GM18505 (cell line): Measurements from ENCODE around the gene SEMA3B.
"Not testable (repeated sequence)": the region's sequence is repeated elsewhere in the genome, so short reads cannot be mapped to it uniquely, and the experiment has no call there.

Source experiments
- ATAC-seq: cut with Tn5 transposase; IDR thresholded peaks from one replicate; pipeline ENCODE4 v1.9.1; 2021; ENCODE audit not compliant: unreplicated experiment
- POLR2A ChIP-seq: IDR thresholded peaks from 4 replicates; pipeline ENCODE4 v1.6.1; 2011; ENCODE audit warnings: borderline replicate concordance; ENCODE audit not compliant: insufficient read depth, insufficient read length; ENCODE audit errors: extremely low read depth

SEMA3B gene

DNA sequence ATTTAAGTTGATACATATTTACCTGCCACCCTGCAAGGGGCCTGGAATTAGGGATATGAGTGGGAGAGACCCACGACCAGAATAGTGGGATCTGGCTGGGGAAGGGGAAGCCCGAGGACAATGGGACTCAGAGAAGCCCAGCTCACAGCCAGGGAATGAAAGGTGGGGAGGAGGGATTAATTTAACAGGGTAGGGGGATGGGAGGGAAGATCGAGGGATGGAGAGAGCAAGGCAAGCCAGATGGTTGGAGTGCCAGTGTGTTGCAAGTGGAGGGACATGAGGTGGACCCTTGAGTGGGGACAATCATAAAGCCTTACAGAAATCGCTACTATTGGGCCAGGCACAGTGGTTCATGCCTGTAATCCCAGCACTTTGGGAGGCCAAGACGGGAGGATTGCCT, 37.4 kb upstream of the SEMA3B start:
- no peak for ATAC-seq
- no peak for TF ChIP-seq POLR2A

DNA sequence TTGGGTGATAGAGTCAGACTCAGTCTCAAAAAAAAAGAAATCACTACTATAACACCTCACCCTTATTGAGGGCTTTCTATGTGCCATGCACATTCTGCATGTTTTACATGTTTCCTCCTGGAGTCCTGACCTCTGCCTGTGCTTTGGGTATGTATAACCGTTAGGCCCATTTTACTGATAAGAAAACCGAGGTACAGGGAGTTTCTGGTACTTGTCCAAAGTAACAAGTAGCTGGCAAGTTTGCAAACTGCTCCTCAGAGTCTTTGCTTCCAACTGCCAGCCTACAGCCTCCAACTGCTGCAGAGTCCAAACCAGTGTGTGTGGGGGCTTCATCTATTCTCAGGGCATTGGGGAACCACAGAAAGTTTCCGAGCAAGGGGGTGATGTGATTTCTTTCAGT, 36.6 kb upstream of the SEMA3B start:
- no peak for ATAC-seq
- no peak for TF ChIP-seq POLR2A

DNA sequence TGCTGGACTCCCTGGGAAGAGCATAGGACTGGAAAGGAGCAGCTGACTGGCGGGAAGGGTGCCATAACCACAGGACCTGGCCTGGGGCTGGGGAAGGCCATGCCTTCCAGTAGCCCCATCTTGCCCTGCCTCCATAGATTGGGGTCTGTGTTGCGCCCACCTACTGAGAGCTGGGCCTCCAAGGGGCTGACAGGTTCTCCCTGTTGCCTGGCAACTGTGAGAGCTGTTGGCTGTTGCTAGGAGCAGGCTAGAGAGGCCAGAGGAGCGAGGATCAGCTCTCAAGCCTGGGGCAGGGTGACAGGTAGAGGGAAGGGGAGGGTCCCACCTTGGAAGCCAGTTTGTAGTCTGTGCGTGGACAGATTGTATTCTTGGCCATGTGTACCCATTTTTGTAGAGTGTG, 35.8 kb upstream of the SEMA3B start:
- no peak for TF ChIP-seq POLR2A
- ATAC-seq, result no peak

DNA sequence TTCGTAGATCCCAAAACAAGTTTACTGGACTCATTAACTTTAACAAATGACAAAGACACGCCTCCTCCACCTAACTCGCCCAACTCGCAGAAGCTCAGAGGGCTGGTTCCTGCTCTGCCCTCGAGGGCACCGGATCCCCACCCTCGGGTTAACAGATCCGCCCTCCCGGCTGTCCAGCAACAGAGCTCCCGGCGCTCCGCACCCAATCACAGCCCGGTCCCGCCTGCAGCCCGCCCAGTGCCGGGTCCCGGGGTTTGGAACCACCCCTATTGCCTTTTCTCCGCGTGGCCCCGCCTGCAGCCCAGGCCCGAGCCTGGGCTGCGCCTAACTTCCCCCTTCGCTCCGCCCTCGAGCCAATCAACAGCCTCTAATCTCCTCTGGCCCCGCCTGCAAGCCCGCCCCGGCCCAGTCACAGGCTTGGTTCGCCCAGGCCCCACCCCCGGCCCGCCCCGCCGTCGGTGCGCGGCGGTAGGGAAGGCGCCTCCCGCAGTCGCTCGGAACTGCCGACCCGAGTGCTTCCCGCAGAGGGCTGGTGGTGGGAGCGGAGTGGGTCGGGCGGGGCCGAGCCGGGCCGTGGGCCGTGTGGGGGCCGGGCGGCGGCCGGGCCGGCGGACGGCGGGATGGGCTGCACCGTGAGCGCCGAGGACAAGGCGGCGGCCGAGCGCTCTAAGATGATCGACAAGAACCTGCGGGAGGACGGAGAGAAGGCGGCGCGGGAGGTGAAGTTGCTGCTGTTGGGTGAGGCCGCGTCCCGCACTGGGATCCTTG, 33.0 kb upstream of the SEMA3B start, which contains the start of gene GNAI2:
Gene GNAI2, plus strand, starts transcription at position 489 of the 768 bp plus-strand sequence. Its CDS starts 132 bp downstream, at position 621.
- TF ChIP-seq POLR2A, result peak; percentile 97
- ATAC-seq, result peak; percentile 91

DNA sequence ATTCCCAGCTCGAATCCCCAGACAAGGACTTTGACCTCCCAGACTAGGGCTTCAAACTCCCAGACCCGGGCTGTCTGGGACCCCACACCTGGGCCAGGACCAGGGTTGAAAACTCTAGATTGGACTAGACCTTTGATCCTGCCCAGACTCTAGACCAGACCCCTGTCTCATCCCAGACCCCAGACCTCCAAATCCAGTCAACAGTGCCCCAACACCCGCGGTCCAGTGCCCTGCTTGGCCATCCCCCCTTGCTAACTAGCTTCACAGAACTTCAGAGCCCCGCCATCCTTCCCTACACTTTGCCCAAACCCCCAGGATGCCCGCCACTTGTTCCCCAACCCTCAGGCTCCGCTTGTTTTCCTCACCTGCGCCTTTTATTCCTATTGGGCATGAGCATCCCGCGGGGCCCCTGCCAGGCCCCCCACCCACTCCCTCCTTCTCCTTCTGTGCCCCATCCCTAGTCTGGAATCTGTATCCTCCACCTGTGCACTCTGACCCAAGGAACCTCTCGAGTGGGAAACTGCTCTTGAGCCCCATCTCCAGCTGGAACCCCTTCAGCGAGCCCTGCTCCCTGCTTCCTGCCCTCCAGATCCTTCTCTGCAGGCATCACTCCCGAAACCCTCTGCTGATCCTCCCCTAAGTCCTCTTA, 32.3 kb upstream of the SEMA3B start:
- no peak for TF ChIP-seq POLR2A
- ATAC-seq, result no peak

DNA sequence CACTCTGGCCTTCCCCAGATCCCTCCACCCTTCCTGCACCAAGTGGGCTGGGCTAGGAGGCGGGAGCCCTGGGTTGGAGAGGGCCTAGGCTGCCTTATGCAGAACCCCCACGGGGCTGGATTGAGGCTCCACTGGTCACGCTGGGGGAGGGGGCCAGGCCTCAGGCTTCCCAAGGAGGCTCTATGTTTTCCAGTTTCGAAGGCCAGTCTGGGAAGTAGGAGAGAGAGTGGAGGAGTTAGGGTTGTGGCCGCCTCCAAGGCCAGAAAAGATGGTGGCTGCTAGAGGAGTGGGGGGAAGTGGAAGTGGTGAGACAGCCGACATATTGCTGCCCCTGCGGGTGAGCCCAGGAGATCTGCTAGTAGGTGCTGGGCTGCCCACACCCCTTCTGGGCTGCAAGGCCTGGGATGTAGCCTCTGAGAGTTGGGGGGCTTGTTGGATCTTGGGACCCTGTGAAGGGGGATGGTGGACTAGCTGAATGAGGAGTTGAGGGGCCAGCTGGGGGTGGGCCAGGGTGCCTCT, 31.8 kb upstream of the SEMA3B start:
- no peak for TF ChIP-seq POLR2A
- no peak for ATAC-seq

DNA sequence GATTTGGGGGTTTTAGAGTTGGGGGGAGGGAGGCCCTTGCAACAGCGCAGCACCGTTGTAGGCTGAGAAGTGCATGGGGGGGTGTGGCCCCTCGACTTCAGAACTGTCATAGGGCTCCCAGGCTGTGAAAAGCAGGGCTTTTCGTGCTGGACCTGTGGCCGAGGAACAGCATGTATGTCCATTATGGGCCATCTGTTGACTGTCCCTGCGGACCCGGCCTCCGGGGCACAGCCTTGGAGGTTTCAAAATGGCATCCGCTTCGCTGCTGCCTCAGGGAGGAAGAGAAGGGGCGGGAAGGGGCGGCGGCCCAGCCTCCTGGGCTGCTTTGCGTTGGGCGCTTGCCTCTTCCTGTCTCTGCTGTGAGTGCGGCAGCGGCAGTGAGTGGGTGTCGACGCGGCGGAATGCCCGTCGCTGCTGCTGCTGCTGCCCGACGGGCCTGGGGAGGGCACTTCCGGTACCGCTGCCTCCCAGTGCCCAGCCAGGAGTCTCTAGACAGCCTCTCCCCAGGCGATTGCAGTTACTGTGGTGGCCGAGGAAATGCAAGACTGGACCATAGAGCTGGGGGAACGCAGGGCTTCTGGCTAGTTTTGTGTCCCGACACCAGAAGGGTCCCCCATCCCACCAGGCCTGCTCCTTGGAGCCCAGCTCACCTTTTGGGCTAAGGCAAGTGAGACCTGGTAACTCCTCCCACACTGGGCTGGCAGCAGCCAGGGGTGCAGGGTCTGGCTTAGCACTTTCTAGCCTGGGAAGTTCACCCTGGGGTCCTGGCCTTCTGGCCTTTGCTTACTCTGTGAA, 31.0 kb upstream of the SEMA3B start:
- ATAC-seq, result no peak

DNA sequence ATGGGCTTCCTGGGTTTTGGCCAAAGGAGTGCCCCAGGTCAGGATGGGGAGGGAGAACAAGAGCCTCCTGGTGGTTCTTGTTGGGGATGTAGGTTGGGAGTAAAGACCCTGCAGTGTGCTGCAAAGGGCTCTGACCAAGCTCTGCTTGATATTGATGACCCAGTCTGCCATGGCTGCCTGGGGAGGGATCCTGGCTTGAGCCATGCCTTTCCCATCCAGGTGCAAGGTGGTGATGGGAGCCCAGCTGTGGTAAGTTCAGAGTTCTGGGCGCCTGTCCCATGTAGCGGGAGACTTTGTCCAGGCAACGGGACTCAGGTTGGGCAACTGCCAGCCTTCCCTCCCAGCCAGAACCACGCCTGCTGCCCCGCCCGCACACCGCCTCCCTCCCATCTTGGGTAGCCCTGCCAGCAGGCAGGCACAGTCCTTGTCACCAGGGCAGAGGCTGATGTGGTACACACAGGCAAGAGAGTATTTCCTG, 30.4 kb upstream of the SEMA3B start:
- TF ChIP-seq POLR2A, result no peak
- no peak for ATAC-seq

More for the DNA sequence above, 31.0 kb upstream of the SEMA3B start:
- peak; percentile 79 for TF ChIP-seq POLR2A

DNA sequence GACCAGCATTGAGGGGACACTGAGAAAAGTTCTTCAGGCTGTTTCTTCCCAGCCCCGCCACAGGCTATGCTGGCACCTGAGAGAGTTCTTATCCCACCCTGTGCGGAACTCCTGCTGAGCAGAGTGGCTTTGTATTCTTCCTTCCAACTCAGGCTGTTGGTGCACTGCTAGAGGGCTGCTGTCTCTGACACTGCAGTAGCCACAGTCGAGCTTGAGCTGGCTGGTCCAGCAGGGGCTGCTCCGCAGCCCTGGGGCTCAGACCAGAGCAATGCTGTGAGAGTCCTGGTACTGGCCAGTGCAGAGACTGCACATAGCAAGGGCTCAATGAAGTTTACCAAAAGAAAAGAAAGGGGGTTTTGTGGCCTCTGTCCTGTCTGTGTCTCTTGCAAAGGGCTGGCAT, 29.3 kb upstream of the SEMA3B start:
- no peak for TF ChIP-seq POLR2A
- no peak for ATAC-seq

DNA sequence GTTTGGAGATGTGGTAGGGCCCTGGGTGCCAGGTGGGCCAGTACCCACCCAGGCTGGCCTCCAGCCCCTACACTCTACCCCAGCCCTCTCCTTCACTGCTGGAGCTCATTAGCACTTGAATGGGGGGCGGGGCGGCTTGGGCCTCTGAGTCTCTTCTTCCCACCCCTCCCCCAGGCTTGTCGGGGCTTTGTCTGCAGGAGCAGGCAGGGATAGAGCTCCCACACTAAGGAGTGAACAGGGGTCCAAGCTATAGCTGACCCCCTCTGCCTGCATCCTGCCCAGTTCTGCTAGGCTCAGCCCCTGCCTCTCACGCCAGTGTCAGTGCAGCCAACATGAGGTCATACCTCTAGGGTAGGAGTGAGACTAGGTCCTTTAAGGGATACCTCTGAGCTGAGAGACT, 27.8 kb upstream of the SEMA3B start:
- TF ChIP-seq POLR2A, result no peak
- ATAC-seq, result no peak

DNA sequence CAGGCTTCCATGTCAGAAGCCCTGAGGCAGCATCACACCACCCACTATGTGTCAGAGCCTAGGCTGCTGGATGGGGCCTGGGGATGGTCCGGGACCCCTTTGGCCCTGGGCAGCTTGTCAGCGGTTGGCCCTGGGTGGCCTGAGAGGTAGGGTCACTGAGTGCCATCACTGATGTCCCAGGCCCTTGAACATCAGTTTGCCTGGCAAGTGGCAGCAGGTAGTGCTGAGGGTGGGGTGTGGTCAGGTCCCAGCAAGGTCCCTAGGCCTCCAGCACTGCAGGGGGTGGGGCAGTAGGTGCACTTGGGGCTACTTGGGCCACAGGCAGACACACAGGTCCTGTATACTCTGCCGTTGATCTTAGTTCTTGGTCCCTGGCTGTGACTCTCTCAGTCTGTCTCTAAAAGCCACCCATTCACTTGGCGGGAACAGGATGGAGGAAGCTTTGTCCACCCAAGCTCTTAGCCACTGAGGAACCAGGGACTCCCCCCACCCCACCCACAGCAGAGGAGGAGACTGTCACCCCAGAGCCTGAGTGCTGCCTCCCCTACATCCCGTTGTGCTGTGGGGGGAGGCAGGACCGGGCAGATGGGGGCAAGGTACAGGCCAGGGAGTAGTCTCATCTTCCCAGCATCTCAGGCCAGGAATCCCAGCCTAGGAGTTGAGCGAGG, 27.1 kb upstream of the SEMA3B start:
- no peak for TF ChIP-seq POLR2A
- no peak for ATAC-seq

DNA sequence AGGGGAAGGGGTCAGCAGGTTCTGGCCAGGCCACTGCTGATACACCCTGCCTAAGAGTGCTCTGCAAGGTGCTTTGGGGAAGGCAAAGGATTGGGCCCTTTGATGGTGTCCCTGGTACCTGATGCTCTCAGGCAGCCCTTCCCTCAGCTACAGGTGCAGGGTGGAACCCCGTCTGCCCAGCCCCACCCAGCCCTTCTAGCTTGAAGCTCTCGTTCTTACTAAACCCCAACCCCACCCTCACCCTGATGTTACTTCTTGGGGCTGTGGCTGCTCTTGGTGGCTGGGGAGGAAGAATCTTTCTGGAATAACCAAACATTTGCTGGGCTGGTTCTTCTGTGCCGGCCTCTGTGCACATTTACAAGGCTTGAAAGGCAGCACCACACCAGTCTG, 26.6 kb upstream of the SEMA3B start:
- TF ChIP-seq POLR2A, result no peak
- ATAC-seq, result no peak

DNA sequence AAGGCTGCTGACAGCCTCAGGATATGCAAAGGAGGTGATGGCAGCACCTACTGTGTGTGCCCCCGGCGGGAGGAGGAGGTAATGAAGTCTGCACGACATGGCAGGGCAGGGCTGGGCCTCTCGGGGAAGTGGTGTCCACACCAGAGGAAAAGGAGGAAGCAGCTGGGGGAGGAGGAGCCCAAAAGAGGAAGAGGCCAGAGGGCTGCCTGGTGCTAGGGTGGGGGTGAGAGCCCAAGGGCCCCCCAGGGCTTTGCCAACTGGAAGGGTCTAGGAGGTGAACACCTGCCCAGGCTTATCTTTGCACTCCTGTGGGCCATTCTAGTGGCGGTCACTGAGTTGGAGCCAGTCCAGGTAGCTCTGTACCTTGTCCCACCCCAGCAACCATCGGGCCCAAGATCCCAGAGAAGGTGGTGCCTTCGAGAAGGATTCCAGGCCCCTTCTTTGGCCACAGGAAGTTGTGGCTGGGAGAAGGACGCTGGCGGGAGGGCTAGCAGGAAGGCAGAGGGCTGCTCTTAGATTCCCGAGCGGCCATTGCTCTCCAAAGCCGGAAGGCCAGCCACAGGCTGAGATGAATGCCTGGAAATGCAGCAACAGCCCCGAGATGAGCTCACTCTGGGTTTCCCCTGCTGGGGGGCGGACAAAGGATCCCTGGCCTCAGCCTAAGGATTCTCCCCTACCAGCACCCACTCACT, 25.9 kb upstream of the SEMA3B start:
- no peak for ATAC-seq
- no peak for TF ChIP-seq POLR2A

DNA sequence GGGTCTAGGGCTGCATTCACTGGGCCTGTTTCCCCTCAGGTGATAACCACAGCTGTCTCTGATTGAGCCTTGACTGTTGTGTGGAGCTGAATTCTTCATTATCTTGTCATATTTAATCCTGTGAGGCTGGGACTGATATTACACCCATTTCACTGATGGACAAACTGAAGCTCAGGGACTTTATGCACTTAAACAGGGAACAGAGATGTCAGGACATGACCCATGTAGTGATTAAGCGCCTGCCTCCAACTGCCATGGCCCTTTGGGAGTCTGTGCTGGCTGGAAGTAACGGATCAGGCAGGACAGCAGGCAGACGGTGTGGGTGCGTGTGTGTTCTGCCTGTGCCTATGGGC, 25.4 kb upstream of the SEMA3B start:
- TF ChIP-seq POLR2A, result no peak
- ATAC-seq, result no peak

DNA sequence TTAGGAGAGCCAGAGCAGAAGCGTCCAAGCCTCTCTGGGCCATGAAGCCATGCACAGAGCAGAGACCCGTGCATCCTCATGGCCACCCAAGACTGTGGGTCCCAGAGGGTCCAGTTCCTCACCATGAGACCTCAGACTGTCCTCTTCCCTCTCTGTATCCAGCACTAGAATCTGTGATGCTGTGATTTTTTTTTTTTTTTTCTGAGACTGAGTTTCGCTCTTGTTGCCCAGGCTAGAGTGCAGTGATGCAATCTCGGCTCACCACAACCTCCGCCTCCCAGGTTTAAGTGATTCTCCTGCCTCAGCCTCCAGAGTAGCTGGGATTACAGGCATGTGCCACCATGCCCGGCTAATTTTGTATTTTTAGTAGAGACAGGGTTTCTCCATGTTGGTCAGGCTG, 24.1 kb upstream of the SEMA3B start:
- not testable (repeated sequence) for ATAC-seq
